Memory B cell (primary cell): ENCODE data around the gene MGAT3.

Experiments used
- ATAC-seq: fragments of 150-1000 bp; cut with Tn5 transposase; 2 replicates; pipeline ENCODE4 v1.10.0; 2021; ENCODE audit warnings: low read depth, mild to moderate bottlenecking, moderate library complexity
- DNase-seq, 2 donors: peaks; one replicate each; pipeline ENCODE4 v3.0.0; 2022; ENCODE audit warnings: low spot score in 2 of 2
- H3K27ac Mint-ChIP-seq: one replicate; pipeline ENCODE4 v1.8.0; 2022; ENCODE audit warnings: mild to moderate bottlenecking, moderate library complexity, mixed read lengths
- H3K27me3 Mint-ChIP-seq: one replicate; pipeline ENCODE4 v1.8.0; 2022; ENCODE audit warnings: mixed read lengths
- H3K36me3 Mint-ChIP-seq: one replicate; pipeline ENCODE4 v1.8.0; 2022; ENCODE audit warnings: mild to moderate bottlenecking, mixed read lengths
- H3K4me1 Mint-ChIP-seq: one replicate; pipeline ENCODE4 v1.8.0; 2022; ENCODE audit warnings: mixed read lengths
- H3K4me3 Mint-ChIP-seq: one replicate; pipeline ENCODE4 v1.8.0; 2022; ENCODE audit warnings: mild to moderate bottlenecking, moderate library complexity, mixed read lengths
- H3K9me3 Mint-ChIP-seq: one replicate; pipeline ENCODE4 v1.8.0; 2022; ENCODE audit warnings: mixed read lengths

The MGAT3 gene

GRCh38 chr22:39491696-39492095, 34.9 kb downstream of the MGAT3 start:
- H3K27me3 Mint-ChIP-seq, result no peaks in the 10 kb centered on the region
- peaks cover 23% of the 10 kb centered on the region for H3K4me1 Mint-ChIP-seq
- ATAC-seq (no peak), DNase-seq (no peak)
- H3K27ac Mint-ChIP-seq, result no peak overlapping the region
- no peaks in the 10 kb centered on the region for H3K9me3 Mint-ChIP-seq
- no peak overlapping the region for H3K4me3 Mint-ChIP-seq
- H3K36me3 Mint-ChIP-seq, result peaks cover 3% of the 10 kb centered on the region

- no peak for ATAC-seq
- peaks cover 24% of the 10 kb centered on the region for H3K4me1 Mint-ChIP-seq
- H3K9me3 Mint-ChIP-seq, result no peaks in the 10 kb centered on the region
- no peak overlapping the region for H3K4me3 Mint-ChIP-seq
- peaks cover 3% of the 10 kb centered on the region for H3K36me3 Mint-ChIP-seq
- H3K27me3 Mint-ChIP-seq, result no peaks in the 10 kb centered on the region
- DNase-seq, result no peak
- H3K27ac Mint-ChIP-seq, result no peak overlapping the region
These were observed 35.4 kb downstream of the MGAT3 start for GRCh38 chr22:39492186-39492585.

GRCh38 chr22:39493759-39494158, 36.9 kb downstream of the MGAT3 start:
- peak overlapping the region; percentile 30 for H3K27ac Mint-ChIP-seq
- DNase-seq (no peak), ATAC-seq (no peak)
- H3K36me3 Mint-ChIP-seq, result no peaks in the 10 kb centered on the region
- H3K9me3 Mint-ChIP-seq, result no peaks in the 10 kb centered on the region
- H3K27me3 Mint-ChIP-seq, result no peaks in the 10 kb centered on the region
- H3K4me1 Mint-ChIP-seq, result peaks cover 24% of the 10 kb centered on the region
- H3K4me3 Mint-ChIP-seq, result no peak overlapping the region

GRCh38 chr22:39494471-39495120, 37.8 kb downstream of the MGAT3 start:
- ATAC-seq (no peak), DNase-seq (no peak)
- peaks cover 23% of the 10 kb centered on the region for H3K4me1 Mint-ChIP-seq
- H3K27me3 Mint-ChIP-seq, result no peaks in the 10 kb centered on the region
- H3K9me3 Mint-ChIP-seq, result no peaks in the 10 kb centered on the region
- H3K27ac Mint-ChIP-seq, result no peak overlapping the region
- no peaks in the 10 kb centered on the region for H3K36me3 Mint-ChIP-seq
- no peak overlapping the region for H3K4me3 Mint-ChIP-seq

GRCh38 chr22:39496131-39496838, 39.5 kb downstream of the MGAT3 start:
- Mint-ChIP-seq H3K4me1 (peaks cover 14% of the 10 kb centered on the region), H3K27ac (no peak overlapping the region), H3K9me3 (no peaks in the 10 kb centered on the region), H3K4me3 (no peak overlapping the region), H3K36me3 (no peaks in the 10 kb centered on the region), H3K27me3 (no peaks in the 10 kb centered on the region)
- peak; percentile 79 for ATAC-seq
- DNase-seq, result peak in 1 of 2 donors; percentile 36

- Mint-ChIP-seq H3K27ac (no peak overlapping the region), H3K36me3 (peaks cover 2% of the 10 kb centered on the region), H3K4me1 (peaks cover 20% of the 10 kb centered on the region), H3K27me3 (no peaks in the 10 kb centered on the region), H3K9me3 (no peaks in the 10 kb centered on the region), H3K4me3 (no peak overlapping the region)
- ATAC-seq, result no peak
- no peak for DNase-seq
These were observed 40.6 kb downstream of the MGAT3 start for GRCh38 chr22:39497429-39497828.

- no peak overlapping the region for H3K4me3 Mint-ChIP-seq
- no peaks in the 10 kb centered on the region for H3K9me3 Mint-ChIP-seq
- no peak for ATAC-seq
- H3K36me3 Mint-ChIP-seq, result peaks cover 2% of the 10 kb centered on the region
- no peak for DNase-seq
- peaks cover 17% of the 10 kb centered on the region for H3K4me1 Mint-ChIP-seq
- H3K27me3 Mint-ChIP-seq, result no peaks in the 10 kb centered on the region
- H3K27ac Mint-ChIP-seq, result no peak overlapping the region
These were observed 41.6 kb downstream of the MGAT3 start for GRCh38 chr22:39498368-39498767.

- DNase-seq, result no peak
- H3K27ac Mint-ChIP-seq, result no peak overlapping the region
- H3K36me3 Mint-ChIP-seq, result peaks cover 2% of the 10 kb centered on the region
- H3K27me3 Mint-ChIP-seq, result no peaks in the 10 kb centered on the region
- H3K4me1 Mint-ChIP-seq, result peaks cover 18% of the 10 kb centered on the region
- H3K4me3 Mint-ChIP-seq, result no peak overlapping the region
- H3K9me3 Mint-ChIP-seq, result no peaks in the 10 kb centered on the region
- ATAC-seq, result no peak
These were observed 42.0 kb downstream of the MGAT3 start for GRCh38 chr22:39498802-39499201.

- Mint-ChIP-seq H3K4me3 (no peak overlapping the region), H3K27me3 (no peaks in the 10 kb centered on the region), H3K27ac (no peak overlapping the region), H3K9me3 (no peaks in the 10 kb centered on the region), H3K36me3 (peaks cover 6% of the 10 kb centered on the region), H3K4me1 (peaks cover 24% of the 10 kb centered on the region)
- ATAC-seq, result no peak
- DNase-seq, result no peak
These were observed 43.3 kb downstream of the MGAT3 start for GRCh38 chr22:39500101-39500500.

GRCh38 chr22:39501644-39502108, 44.9 kb downstream of the MGAT3 start:
- ATAC-seq (peak; percentile 17), DNase-seq (no peak)
- Mint-ChIP-seq H3K4me3 (peak overlapping the region; percentile 92), H3K27me3 (no peaks in the 10 kb centered on the region), H3K9me3 (no peaks in the 10 kb centered on the region), H3K4me1 (peaks cover 23% of the 10 kb centered on the region), H3K36me3 (peaks cover 19% of the 10 kb centered on the region), H3K27ac (peak overlapping the region; percentile 86)

GRCh38 chr22:39502109-39502788, 45.4 kb downstream of the MGAT3 start, which contains the start of gene MIEF1:
TSS of gene MIEF1 (plus strand) at chr22:39502290. CDS start at chr22:39511295, 9,005 bp downstream.
- Mint-ChIP-seq H3K4me1 (peaks cover 24% of the 10 kb centered on the region), H3K27ac (peak within 1 kb of the TSS; percentile 86), H3K4me3 (peak within 1 kb of the TSS; percentile 92), H3K27me3 (no peaks in the 10 kb centered on the region), H3K36me3 (peaks cover 21% of the 10 kb centered on the region), H3K9me3 (no peaks in the 10 kb centered on the region)
- peak; percentile 77 to 84 for DNase-seq
- ATAC-seq, result peak; percentile 98

GRCh38 chr22:39502789-39503409, 46.1 kb downstream of the MGAT3 start:
- Mint-ChIP-seq H3K9me3 (no peaks in the 10 kb centered on the region), H3K36me3 (peaks cover 21% of the 10 kb centered on the region), H3K4me1 (peaks cover 24% of the 10 kb centered on the region), H3K27ac (peak overlapping the region; percentile 86), H3K4me3 (peak overlapping the region; percentile 92), H3K27me3 (no peaks in the 10 kb centered on the region)
- DNase-seq, result no peak
- no peak for ATAC-seq

- peaks cover 29% of the 10 kb centered on the region for H3K4me1 Mint-ChIP-seq
- peaks cover 23% of the 10 kb centered on the region for H3K36me3 Mint-ChIP-seq
- H3K27me3 Mint-ChIP-seq, result no peaks in the 10 kb centered on the region
- no peaks in the 10 kb centered on the region for H3K9me3 Mint-ChIP-seq
- H3K4me3 Mint-ChIP-seq, result peak overlapping the region; percentile 74
- ATAC-seq (no peak), DNase-seq (no peak)
- H3K27ac Mint-ChIP-seq, result peak overlapping the region; percentile 55
These were observed 46.8 kb downstream of the MGAT3 start for GRCh38 chr22:39503630-39504029.

GRCh38 chr22:39504071-39504470, 47.3 kb downstream of the MGAT3 start:
- no peak overlapping the region for H3K4me3 Mint-ChIP-seq
- H3K27ac Mint-ChIP-seq, result no peak overlapping the region
- peaks cover 25% of the 10 kb centered on the region for H3K36me3 Mint-ChIP-seq
- no peaks in the 10 kb centered on the region for H3K27me3 Mint-ChIP-seq
- H3K4me1 Mint-ChIP-seq, result peaks cover 30% of the 10 kb centered on the region
- H3K9me3 Mint-ChIP-seq, result no peaks in the 10 kb centered on the region
- ATAC-seq (no peak), DNase-seq (no peak)
